DOHH2 (cell line): ENCODE measurements around the gene ASXL2.

Source experiments
- CTCF ChIP-seq: fragments of 200-600 bp; sonication (generic); IDR thresholded peaks from one replicate; pipeline ENCODE4 v1.5.1; 2014; ENCODE audit warnings: antibody characterized with exemption, mild to moderate bottlenecking, low read depth, low read length; ENCODE audit not compliant: poor library complexity, severe bottlenecking
- EZH2phosphoT487 ChIP-seq: fragments of 200-600 bp; sonication (generic); IDR thresholded peaks from 2 replicates; pipeline ENCODE4 v1.6.1; 2017; ENCODE audit warnings: borderline replicate concordance, mild to moderate bottlenecking, antibody characterized with exemption, low read length, moderate library complexity, mixed read lengths

GRCh38 chr2:25744055-25744454 is 134.2 kb downstream of the ASXL2 start:
- TF ChIP-seq CTCF (no peak), EZH2phosphoT487 (no peak)
